ENCODE measurements around the gene APOC1.
A peak's percentile ranks its signal among the peaks of the same experiment; 100 is the strongest.
"Not testable (repeated sequence)": the region's sequence is repeated elsewhere in the genome, so short reads cannot be mapped to it uniquely, and the experiment has no call there.

APOC1 gene

DNA sequence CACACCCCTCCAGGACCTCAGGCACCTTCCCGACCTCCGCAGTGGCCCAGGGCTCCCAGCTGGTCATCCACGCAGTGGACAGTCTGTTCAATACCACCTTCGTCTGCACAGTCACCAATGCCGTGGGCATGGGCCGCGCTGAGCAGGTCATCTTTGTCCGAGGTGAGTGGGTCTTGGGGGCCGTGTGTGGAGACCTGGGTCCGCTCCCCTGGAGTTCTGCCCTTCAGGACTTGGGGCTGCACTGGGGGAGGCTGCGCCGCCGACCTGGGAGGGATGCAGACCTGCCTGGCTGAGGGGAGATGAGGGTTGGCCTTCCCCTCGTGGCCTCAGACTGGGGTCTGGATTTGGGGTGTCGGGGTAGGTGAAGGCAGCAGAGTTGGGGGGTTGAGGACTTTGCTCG is 40.1 kb upstream of the APOC1 start:
- DNase-seq (ENCODE audit: low read depth): no peak
- TF ChIP-seq, protein P1, sequence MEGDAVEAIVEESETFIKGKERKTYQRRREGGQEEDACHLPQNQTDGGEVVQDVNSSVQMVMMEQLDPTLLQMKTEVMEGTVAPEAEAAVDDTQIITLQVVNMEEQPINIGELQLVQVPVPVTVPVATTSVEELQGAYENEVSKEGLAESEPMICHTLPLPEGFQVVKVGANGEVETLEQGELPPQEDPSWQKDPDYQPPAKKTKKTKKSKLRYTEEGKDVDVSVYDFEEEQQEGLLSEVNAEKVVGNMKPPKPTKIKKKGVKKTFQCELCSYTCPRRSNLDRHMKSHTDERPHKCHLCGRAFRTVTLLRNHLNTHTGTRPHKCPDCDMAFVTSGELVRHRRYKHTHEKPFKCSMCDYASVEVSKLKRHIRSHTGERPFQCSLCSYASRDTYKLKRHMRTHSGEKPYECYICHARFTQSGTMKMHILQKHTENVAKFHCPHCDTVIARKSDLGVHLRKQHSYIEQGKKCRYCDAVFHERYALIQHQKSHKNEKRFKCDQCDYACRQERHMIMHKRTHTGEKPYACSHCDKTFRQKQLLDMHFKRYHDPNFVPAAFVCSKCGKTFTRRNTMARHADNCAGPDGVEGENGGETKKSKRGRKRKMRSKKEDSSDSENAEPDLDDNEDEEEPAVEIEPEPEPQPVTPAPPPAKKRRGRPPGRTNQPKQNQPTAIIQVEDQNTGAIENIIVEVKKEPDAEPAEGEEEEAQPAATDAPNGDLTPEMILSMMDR (IDR thresholded peaks at IDR 0.05; ENCODE audit: control insufficient read depth, extremely low read depth, insufficient read depth): no peak

DNA sequence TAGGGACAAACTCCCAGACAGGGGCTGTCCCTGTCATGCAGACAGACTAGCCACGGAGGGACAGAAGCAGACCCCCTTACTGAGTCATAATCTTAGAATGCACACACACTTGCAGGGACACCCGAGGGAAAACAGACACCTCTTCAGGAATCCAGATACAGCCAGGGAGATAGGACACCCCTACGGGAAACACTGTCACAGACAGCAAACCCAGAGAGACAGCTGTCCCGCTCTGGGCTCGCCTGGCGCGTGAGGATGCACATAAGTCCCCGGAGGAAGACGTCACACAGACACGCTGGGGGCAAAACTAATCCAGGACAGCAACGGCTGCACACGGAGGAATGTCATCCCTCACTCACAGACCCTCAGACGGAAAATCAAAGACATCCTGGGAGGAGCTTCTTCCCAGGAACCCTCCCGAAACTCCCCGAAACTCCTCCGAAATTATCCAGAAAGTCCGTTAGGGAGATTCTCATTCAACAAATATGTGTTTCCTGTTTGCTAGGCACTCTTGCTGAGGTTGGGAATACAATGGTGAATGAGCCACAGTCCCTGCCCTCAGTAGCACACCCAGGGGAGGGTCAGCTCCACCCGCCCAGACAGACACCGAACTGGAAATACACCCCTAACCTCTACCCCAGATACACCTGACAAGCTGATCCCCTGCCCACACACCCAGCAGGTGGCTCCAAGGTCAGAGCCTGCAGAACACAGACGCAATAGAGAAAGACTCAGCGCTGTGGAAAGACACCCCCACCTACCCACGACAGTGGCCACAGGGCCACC is 38.5 kb upstream of the APOC1 start:
- H3K4me3 ChIP-seq (ENCODE audit: low read depth, low read length): no peak overlapping the region
- TF ChIP-seq, protein P1 (IDR thresholded peaks at IDR 0.05; ENCODE audit: control insufficient read depth, extremely low read depth, insufficient read depth): no peak
- DNase-seq (ENCODE audit: low read depth): no peak

More for the DNA sequence above, 40.1 kb upstream of the APOC1 start:
- no peak overlapping the region for H3K4me3 ChIP-seq (ENCODE audit: low read depth, low read length)

DNA sequence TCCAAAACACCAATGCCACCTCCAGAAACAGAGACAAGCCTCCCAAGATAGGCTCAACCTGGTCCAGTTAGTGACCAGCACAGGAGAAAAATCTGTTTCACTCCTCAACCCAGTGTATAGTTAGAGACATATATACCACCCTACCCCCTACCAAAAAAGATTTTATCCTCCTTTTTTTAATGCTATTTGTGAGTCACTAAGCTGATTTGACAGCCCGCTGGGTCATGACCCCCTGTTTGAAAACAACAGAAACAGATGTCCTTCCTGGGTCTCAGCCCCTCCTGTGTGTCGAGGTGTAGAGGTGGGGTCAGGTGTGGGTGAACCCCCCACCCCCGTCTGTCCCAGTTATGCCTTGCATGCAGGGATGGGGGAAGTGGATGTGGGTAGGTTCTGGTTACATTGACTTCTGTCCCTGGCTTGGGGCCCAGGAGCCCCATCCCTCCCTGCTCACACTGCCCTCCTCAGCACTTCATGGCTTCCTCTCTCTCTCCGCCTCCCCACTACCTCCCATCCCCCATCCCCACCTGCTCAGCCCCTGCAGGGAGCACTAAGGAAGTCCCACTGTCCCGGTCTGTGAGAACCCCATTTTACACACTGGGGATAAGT is 37.4 kb upstream of the APOC1 start:
- TF ChIP-seq, protein P1 (IDR thresholded peaks at IDR 0.05; ENCODE audit: control insufficient read depth, extremely low read depth, insufficient read depth): no peak

DNA sequence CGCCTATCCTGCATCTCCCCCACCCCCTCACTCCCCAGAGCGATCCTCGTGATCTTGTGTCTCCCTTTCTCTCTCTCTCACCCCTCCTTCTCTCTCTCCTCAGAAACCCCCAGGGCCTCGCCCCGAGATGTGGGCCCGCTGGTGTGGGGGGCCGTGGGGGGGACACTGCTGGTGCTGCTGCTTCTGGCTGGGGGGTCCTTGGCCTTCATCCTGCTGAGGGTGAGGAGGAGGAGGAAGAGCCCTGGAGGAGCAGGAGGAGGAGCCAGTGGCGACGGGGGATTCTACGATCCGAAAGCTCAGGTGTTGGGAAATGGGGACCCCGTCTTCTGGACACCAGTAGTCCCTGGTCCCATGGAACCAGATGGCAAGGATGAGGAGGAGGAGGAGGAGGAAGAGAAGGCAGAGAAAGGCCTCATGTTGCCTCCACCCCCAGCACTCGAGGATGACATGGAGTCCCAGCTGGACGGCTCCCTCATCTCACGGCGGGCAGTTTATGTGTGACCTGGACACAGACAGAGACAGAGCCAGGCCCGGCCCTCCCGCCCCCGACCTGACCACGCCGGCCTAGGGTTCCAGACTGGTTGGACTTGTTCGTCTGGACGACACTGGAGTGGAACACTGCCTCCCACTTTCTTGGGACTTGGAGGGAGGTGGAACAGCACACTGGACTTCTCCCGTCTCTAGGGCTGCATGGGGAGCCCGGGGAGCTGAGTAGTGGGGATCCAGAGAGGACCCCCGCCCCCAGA is 36.1 kb upstream of the APOC1 start:
- H3K4me3 ChIP-seq (ENCODE audit: low read depth, low read length): no peak overlapping the region
- peak; percentile 25 for DNase-seq (ENCODE audit: low read depth)
- TF ChIP-seq, protein P1 (IDR thresholded peaks at IDR 0.05; ENCODE audit: control insufficient read depth, extremely low read depth, insufficient read depth): no peak

More for the DNA sequence above, 37.4 kb upstream of the APOC1 start:
- no peak for DNase-seq (ENCODE audit: low read depth)
- no peak overlapping the region for H3K4me3 ChIP-seq (ENCODE audit: low read depth, low read length)

DNA sequence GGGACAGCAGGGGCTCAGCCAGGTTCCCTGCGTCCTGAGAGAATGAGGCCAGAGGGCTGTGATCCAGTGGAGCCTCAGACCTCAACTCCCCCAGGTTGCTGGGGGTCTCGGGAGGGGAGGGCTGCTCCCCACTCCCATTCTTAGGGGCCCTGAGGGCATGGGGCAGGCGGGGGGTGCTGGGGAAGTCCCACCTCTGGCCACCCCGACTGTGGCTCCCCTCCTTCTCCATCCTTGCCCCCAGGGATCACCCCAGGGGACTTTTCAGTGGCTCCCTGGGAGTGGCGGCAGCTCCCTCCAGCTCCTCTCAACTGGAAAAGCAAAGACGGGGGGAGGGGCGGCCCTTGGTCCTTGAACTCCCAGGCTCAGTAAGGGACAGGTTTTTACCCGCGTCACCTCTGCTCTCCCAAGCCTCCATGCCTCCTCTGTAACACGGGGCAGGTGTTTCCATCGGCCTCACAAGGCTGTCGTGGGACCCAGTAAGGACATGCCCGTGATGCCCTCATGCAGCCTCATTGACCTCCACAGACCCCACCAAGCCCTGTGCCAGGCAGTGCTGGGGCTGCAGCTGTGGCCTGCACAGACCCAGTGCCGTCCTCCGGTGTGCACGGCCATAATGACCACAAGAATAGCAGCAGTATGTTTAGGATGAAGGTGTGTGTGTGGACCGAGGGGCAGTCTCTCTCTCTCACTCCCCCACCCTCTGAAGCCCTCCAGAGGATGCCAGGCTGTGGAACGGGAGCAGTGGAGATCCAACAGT is 34.9 kb upstream of the APOC1 start:
- no peak overlapping the region for H3K4me3 ChIP-seq (ENCODE audit: low read depth, low read length)
- no peak for DNase-seq (ENCODE audit: low read depth)
- TF ChIP-seq, protein P1 (IDR thresholded peaks at IDR 0.05; ENCODE audit: control insufficient read depth, extremely low read depth, insufficient read depth): no peak

DNA sequence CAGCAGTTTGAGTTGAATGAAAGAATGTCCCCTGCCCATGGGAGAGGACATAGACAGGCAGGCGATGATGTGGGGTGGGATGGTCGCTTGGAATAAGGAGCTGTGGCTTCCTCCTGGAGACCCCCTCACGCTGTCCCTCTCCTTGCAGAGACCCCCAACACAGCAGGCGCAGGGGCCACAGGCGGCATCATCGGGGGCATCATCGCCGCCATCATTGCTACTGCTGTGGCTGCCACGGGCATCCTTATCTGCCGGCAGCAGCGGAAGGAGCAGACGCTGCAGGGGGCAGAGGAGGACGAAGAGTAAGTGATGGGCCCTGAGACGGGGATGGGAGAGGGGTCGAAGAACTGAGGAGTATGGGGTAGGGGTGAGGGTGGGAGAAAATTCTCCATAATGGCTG is 32.3 kb upstream of the APOC1 start:
- TF ChIP-seq, protein P1 (IDR thresholded peaks at IDR 0.05; ENCODE audit: control insufficient read depth, extremely low read depth, insufficient read depth): no peak
- no peak overlapping the region for H3K4me3 ChIP-seq (ENCODE audit: low read depth, low read length)

DNA sequence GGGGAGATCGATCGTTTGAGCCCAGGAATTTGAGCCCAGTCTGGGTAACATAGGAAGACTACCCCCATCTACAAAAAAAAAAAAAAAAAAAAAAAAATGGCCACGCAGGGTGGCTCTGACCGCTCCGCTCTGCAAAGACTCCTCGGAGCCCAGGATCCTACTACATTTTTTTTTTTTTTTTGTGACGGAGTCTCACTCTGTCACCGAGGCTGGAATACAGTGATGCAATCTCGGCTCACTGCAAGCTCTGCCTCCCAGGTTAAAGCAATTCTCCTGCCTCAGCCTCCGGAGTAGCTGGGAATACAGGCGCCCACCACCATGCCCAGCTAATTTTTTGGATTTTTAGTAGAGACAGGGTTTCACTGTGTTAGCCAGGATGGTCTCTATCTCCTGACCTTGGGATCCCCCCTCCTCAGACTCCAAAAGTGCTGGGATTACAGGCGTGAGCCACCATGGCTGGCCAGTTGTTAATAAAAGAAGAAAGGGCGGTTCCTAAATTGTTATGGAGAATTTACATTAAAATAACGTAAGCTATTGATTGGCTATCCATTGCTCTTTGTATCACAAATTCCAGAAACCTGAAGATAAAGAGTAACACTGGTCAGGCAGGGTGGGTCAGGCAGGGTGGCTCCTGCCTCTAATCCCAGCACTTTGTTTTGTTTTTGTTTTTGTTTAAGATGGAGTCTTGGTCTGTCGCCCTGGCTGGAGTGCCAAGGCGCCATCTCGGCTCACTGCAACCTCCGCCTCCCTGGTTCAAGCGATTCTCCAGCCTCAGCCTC is 31.6 kb upstream of the APOC1 start:
- DNase-seq (ENCODE audit: low read depth); H3K4me3 ChIP-seq (ENCODE audit: low read depth, low read length): not testable (repeated sequence)

More for the DNA sequence above, 32.3 kb upstream of the APOC1 start:
- no peak for DNase-seq (ENCODE audit: low read depth)

Measured in LNCaP clone FGC (cell line).